Hematopoietic multipotent progenitor cell (in vitro differentiated cells): ENCODE results near the gene TM4SF18. TPM values are rescaled to one million over a fixed set of nuclear protein-coding genes. Genes with fewer than 3 reads are reported as not detected.
A peak's percentile ranks its signal among the peaks of the same experiment; 100 is the strongest.
"Not testable (repeated sequence)": the region's sequence is repeated elsewhere in the genome, so short reads cannot be mapped to it uniquely, and the experiment has no call there.

Experiments
- DNase-seq, 3 donors: peaks; one replicate each; pipeline ENCODE4 v3.0.0-alpha.2; 2011 to 2015; ENCODE audit warnings: low read depth in 2 of 3, low spot score in 2 of 3
- total RNA-seq: library from RNA; depleted of rRNA; stranded (reverse); fragments of >200 nt; gene quantifications from one replicate; pipeline ENCODE4 v1.2.3, GENCODE V29; 2012

TM4SF18 gene
- total RNA-seq, 1 donor, result 0.27 TPM

DNA sequence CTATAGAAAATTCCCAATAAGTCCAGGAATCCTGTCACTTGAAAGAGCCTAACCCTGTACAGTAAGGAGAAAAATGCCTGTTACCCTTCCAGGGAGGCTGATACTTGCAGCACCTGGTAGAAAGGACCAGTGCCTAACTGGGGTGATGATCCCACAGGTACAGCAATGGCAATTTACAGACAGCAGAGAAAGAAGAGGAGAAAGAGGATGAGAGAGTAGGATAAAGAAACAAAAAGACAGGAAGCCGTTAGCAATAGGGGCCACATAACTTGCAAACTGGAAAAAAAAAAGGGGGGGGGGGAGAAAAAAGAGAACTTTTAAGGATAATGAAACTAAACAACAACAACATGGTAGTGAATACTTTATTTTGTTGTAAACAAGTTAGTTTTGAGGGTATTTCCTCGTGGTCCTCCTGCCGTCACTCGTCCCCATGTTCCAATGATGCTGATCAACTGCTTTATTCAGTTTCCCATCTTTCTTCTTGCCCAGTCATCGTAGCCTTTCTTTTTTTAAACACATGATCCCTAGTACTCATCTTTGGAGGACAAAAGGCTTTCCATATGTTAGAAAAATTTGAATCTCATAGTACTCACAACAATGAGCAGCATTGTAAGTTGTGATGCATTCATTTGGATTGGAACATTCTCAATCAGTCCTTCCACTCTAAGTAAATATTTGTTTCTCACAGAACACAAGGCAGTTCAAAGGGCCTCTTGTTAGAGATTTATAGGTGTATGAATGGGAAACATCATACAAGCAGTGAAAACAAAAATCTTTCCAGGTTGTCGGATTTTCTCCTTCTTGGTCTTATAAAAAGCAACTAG is 35.5 kb upstream of the TM4SF18 start:
- DNase-seq, result no peak

DNA sequence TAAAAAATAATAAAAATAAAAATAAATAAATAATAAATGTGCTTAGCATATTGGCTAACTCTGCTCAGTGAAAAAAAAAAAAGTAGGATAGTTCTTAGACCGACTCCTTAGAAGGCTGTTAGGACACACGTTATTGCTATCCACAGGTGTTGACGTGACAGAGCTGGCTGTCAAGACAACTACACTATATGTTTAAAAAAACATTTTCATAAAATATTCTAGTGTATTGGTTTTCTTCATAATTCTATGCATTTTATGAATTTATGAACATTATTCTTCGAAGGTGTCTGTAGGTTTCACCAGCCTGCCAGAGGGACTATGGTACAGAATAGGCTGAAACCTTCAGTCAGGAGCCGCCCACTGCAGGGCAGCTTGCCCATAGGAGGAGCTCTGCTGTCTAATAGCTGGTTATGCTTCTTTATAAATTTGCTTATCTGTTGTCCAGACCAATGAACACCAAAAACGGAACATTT is 34.8 kb upstream of the TM4SF18 start:
- DNase-seq, result no peak

DNA sequence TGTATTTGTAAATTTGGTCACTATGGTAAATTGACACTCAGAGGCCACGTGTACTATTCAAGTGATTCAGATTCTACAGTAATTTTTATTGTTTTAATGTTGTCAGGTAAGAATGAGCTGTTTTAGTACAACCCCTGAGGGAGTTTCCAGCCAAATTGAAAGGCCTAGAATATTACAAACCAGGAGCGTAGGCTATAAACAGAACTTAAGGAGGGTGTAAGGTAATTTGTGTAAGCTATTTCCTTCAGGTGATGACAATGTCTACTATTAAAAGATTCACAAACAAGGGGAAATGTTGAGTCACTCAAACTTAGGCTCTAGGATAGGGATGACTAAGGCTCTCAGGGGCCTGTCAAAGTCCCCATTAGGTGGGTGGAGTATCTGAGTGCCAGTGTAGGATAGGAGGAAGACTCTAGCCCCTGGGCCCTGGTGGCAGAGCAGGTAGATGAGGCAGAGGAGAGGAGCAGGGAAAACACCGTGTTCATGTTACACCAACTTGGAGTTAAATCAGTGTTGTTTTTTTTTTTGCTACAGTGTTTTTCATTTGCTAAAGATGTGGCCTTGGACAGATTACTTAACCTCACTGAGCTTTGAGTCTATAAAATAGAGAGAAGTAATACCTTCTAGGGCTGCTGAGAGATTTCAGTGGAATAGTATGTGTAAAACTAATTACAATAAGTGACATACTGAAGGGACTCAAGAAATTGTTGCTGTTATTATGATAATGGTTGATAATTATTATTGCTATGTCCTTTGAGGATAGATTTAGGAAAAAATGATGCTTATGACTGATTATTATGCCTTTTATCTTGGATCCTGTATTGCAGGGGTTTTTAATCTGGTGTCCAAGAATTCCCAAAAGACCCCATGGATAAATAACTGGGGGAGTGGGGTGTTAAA is 33.8 kb upstream of the TM4SF18 start:
- DNase-seq, result peak in 2 of 3 donors; percentile 28 to 54

DNA sequence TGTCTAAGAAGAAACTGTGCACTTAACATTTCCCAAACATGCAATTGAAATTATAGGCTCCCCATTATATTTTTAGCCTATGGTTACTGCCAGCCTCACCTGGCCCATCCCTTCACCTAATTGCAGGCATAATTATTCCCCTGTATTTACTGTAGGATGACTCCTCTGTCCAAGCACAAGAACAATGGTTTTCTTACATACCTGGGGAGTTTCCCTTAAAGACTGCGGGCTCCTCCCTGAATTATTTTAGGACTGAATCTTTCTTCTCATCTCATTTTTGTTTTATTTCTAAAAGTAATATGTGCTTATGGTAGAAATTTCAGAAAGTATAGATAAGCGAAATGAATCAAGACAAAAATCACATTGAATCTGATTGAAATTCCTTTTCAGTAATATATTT is 32.6 kb upstream of the TM4SF18 start:
- DNase-seq, result no peak

DNA sequence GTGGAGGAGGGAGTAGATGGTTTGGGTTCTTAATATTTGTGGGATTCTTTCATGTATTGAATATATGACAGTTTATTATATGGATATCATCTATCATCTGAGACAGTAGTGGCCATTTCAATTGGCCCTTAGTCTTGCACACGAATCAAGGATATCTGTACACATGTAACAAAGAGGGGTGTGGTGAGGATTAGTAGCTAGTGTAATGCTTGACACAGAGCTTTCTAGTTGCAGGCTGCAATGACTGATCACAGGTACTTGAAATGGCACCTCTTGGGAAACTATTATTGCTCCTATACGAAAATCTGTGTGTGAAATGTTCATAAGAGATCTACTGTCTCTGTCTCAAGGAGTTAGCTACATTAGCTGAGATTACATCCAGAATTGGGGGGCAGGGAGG is 31.2 kb upstream of the TM4SF18 start:
- DNase-seq, result no peak

DNA sequence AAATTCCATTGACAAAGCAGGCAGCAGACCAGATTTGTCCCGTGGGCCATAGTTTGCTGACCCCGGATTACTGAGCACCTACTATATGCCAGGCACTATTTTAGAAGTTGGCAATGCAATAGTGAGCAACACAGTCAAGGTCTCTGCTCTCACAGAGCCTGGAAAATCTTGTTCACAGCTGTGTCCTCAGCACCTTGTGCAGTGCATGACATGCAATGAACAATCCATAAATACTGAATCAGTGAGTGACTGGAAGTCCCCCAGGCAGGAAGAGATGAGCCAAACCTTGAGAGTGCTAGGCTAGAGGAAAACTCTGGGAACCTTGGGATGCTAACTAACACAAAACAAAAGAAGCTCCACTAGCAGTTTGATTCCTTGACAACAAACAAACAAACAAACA is 29.6 kb upstream of the TM4SF18 start:
- DNase-seq, result no peak

DNA sequence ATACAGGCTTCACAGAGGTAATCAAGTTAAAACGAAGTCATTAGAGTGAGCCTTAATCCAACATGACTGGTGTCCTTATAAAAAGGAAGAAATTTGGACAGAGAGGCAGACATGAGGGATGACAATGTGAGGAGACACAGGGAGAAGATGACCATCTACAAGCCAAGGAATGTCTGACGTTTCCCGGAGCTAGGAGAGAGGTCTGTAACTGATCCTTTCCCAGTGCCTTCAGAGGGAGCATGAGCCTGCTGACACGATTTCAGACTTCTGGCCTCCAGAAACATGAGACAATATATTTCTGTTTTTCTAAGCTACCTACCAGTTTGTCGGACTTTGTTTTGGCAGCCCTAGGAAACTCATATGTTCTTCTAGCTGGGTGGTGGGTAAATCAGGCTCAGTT is 28.9 kb upstream of the TM4SF18 start:
- no peak for DNase-seq

DNA sequence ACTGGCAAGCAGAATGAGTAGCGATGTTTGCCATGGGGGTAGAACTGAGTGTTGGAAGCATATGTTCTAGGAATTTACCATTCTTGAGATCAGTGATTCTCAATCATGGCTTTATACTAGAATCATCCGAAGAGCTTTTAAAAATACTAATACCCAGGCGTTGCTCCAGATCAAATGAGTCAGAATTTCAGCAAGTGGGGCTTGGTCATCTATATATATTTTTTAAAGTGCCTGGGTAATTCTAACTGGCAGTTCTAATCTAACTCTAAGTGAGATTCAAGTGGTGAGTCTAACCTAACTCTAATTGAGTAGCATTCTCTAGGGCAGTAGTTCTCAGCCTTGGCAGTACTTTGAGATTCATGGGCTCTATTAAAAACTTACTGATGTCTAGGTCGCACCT is 23.2 kb upstream of the TM4SF18 start:
- no peak for DNase-seq

DNA sequence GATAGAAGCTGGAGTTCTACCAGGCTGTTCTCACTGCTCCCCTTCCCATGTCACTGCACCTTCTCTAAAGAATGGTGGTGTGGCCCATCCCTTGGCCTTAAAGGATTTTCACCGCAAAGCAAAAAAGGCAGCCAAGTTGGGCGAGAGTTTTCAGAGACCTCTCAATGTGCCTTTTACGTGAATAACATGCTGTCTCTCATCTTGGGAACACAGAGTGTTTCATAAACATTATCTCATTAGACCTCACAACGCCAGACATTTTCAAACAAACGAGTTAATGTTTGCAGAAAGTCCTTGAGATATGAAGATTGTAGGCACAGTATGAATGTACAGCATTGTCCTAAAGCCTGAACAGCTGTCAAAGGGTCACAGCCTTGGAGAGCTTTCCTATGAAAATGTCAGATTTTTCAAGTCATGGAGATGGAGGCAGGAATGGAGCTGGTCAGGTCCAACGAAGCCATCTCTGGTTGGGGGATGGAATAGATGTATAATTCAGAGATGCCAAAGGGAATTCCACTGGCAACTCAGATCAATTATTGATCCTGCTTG is 22.7 kb upstream of the TM4SF18 start:
- no peak for DNase-seq

DNA sequence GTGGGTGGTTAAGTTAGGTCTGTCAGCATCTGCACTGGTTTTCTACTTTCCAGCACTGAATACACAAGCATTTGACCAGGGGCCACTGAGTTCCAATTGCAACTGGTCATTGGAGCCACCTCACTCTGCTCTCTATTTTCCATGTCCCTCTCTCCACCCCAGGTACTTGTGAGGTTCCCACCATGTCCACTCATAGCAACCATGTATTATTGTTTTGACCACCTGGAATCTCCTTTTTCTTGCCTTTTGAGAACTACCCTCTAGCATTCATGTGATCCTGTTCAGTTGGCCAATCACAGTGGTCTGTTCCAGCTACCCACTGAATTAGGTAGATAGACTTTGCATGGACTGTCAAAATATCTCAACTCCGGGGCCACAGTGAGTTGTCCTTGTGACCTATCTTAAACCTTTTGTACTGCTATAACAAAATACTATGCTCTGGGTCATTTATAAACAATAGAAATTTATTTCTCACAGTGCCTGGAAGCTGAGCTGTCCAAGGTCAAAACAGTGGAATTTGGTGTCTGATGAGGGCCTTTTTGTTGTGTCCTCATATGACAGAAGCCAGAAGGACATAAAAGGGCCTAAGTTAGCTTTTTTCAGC is 20.2 kb upstream of the TM4SF18 start:
- no peak for DNase-seq

DNA sequence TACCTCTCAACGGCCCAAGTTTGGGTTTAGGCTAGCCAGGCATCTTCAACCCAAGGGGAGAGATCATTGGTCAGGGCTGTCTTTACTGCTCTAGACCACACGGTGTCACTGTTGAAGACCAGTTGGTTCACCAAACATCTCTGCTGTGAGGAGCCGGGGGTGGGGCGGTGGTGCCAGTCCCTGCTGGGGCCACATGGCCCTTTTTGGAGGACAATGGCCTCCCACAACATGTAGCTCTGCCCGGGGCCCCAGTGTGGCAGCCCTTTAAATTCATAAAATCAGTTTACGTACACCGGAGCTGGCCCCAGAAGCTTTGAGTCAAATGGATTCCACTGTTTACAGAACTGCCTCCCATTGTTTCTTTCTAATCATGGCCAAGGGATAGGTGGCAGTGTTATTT is 19.1 kb upstream of the TM4SF18 start:
- peak in 2 of 3 donors; percentile 49 to 65 for DNase-seq

DNA sequence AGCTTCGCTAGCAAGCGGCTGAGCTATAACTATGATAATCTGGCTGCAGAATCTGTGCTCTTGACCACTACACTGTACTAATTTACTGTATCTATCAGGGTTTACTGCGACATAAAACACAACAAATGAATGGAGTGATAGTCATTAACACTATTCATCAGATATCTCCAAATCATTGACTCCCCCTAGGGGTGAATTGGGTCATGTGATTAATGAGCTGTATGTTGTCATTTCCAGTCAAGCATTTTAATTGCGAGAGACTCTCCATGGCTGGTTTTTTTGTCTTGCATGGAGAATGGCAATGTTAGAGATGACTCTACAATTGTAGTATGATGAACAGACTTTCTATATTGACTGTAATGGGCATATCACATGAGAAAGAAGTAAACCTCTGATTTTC is 10.5 kb upstream of the TM4SF18 start:
- no peak for DNase-seq

DNA sequence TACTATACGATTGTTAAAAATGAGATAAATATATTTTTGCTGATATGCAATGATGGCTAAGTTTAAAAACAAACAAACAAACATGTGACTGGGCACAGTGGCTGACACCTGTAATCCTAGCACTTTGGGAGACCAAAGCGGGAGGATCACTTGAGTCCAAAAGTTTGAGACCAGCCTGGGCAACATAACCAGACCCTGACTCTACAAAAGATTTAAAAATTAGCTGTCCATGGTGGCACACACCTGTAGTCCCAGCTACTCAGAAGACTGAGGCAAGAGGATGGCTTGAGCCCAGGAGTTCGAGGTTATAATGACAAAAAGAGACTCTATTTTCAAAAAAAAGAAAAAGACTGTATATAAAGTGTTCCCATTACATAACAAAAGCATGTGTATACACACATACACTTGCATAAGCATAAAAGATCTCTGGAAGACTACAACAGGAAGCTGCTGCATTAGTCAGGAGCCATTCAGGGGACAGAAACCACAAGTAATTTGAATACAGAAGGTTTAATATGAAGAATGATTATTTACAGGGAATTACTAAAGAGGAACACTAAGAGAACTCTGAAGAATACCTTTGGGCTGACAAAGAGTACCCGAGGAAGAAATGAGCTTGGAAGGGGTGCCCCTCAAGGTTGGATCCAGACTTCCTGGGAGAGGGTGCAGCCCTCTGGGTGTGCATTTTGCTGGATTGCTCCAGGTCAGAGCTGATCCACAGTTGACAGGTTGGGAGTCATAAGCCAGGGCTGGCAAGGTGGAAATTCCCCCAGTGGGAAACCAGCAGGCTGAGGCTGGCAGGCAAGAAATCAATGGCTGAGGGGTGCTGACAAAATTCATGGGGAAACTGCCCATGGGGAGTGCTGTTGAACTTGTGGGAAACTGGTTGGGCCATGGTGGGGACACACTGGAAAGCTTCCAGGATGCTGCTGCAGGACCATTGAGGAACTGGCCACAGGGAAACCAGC is 9.3 kb upstream of the TM4SF18 start:
- DNase-seq, result peak in 2 of 3 donors; percentile 61 to 64

DNA sequence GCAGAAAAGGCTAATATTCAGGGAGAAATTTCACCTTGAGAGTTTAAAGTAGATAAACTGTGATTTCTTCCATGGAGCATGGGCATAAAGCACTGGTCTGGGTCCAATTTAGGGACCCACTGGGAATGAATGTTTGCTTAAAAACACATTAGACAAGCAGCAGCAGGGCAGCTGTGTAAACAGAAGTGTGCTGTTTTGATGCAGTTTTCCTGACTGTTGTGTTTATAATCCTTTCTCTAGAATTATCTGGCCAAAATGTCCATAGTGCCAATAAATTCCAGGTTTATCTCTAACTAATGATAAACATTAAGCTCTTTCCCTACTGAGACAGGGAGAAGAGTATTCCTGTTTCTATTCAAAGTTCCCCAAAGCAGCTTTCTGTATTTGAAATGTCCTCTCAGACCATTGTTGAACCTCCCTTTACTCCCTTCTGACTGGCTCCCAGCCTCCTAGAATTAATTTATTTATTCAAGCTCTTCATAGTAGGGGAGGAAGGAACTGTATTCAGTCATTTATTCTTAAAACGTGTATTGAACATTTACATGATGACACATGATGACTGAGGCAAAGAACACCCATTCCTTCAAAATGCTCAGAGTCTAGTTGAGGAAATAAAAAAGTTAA is 7.0 kb upstream of the TM4SF18 start:
- DNase-seq, result no peak

DNA sequence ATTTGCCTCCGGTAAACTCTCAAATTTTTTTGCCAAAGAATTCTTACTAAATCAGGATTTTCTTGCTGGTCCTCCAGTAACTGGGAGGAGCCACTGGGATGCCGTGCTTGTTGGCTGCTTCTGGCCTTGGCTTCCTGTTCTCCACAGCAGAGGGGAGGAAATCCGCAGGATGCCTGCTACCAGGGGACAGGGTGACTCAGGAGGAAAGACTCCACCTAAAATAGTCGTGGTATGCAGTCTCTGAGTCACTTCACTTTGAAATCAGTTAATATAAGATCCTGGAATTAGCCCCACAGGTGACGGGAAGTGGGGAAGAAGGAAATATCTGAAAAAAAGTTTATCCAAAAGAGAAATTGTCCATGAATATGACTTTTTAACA is 6.5 kb upstream of the TM4SF18 start:
- peak in 2 of 3 donors; percentile 89 to 90 for DNase-seq

DNA sequence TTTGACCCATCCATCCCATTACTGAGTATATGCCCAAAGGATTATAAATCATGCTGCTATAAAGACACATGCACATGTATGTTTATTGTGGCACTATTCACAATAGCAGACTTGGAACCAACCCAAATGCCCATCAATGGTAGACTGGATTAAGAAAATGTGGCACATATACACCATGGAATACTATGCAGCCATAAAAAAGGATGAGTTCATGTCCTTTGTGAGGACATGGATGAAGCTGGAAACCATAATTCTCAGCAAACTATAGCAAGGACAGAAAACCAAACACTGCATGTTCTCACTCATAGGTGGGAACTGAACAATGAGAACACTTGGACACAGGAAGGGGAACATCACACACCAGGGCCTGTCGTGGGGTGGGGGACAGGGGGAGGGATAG is 4.0 kb upstream of the TM4SF18 start:
- DNase-seq, result not testable (repeated sequence)

DNA sequence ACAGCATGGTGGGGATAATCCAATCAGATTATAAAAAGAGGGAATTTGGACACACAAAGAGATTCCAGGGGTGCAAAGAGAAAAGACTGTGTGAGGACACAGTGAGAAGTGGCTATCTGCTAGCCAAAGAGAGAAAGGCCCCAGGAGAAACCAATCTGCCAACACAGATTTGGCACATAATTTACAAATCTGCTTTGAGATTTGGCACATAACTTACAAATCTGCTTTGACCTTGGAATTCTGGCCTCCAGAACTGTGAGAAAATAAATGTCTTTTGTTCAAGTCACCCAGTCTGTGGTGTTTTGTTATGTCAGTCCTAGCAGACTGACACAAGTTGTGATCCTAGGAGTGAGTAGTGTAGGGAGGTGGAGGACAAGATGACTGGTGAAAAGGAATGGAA is 3.5 kb upstream of the TM4SF18 start:
- DNase-seq, result no peak

DNA sequence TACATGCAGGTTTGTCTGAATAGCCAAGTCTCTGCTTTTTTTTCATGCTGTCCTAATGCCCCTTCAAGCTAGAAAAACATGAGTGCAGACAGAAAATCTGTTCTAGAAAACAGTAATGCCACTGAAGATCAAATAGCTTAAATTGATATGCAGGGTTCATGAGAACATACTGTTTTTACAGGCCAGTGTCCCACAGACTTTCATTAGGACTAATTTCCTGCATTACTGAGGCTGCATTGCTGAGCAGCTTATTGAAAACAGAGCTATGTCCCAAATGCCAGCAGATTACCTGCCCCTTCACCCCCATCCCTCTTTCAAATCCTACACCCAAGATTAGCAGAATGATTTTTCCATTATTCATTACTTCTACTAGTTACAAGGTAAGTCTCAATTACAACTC is 665 bp downstream of the TM4SF18 start:
- DNase-seq, result no peak

DNA sequence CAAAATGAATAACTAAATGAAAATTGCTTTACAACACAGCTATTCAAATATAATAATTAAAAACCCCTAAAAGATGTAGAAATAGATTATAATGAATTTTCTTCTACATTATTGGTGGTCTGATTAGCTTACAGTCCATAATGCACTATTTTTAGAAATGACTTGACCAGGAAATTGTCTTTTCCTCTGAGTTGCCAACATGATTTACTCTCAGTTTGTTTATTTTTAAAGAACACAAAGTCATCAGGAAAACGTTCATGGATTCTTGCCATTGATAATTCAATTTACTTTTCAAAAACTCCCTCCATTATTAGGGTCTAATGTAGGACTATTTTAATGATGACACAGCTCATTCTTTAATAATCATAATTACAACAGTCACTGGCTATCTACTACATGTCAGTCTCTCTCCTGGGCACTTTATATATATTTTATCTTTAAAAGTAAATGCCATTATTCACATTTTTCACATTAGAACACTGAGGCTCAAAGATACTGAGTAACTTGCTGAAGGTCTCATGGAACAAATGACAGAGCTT is 1.1 kb downstream of the TM4SF18 start:
- no peak for DNase-seq
